HepG2 (cell line): ENCODE results near the gene SARNP.

Experiments used
- REST ChIP-seq, 2 experiments: IDR thresholded peaks; 2 replicates each; pipeline ENCODE4 v1.6.1; 2011 to 2012; ENCODE audit warnings: low read length in 2 of 2, borderline replicate concordance in 1 of 2, low read depth in 1 of 2, mild to moderate bottlenecking in 1 of 2, moderate library complexity in 1 of 2
- ZNF263 ChIP-seq: sonication (generic); formaldehyde crosslinking; IDR thresholded peaks from 2 replicates; pipeline ENCODE4 v1.4.0; 2020; ENCODE audit warnings: missing genetic modification reagents

GRCh38 chr12:55827806-55828205 is 10.3 kb upstream of the SARNP start:
- no peak for TF ChIP-seq REST (IDR thresholded peaks at IDR 0.05; ENCODE audit: borderline replicate concordance in 1 of 2, low read depth in 1 of 2, low read length in 2 of 2)
- TF ChIP-seq ZNF263, result no peak
